Measurements from ENCODE around the gene MED23. TPM values are rescaled to one million over a fixed set of nuclear protein-coding genes. Genes with fewer than 3 reads are reported as not detected.

The MED23 gene
- total and polyA plus RNA-seq, 10 of the 15 experiments (the other 5 are each of a cell fraction or from before 2014, with no cell fraction given): 7.1 to 42.9 (median 19.6) TPM

GRCh38 chr6:131568726-131569125 lies 59.3 kb downstream of the MED23 start (continued):
- TF ChIP-seq CTCF (IDR thresholded peaks at IDR 0.05 in 2 of 3, conservative IDR thresholded peaks at IDR 0.05 in 1 of 3; ENCODE audit: control insufficient read depth in 2 of 3, extremely low read depth in 1 of 3, insufficient read depth in 1 of 3, low read depth in 3 of 3, low read length in 3 of 3): no peak
- no peak for TF ChIP-seq SMARCA5 (IDR thresholded peaks at IDR 0.05)
- no peak for TF ChIP-seq NR2F1 (conservative IDR thresholded peaks at IDR 0.05)
- no peak for TF ChIP-seq NFXL1 (IDR thresholded peaks at IDR 0.05; ENCODE audit: borderline replicate concordance)
- no peak for TF ChIP-seq SREBF2 (IDR thresholded peaks at IDR 0.05; ENCODE audit: low read length)
- TF ChIP-seq MYB (IDR thresholded peaks at IDR 0.05; ENCODE audit: borderline replicate concordance, low read depth, low read length): no peak
- TF ChIP-seq ZNF207 (IDR thresholded peaks at IDR 0.05; ENCODE audit: borderline replicate concordance): no peak
- TF ChIP-seq GATAD2B (conservative IDR thresholded peaks at IDR 0.05; ENCODE audit: low read depth): no peak

GRCh38 chr6:131565056-131565455 lies 63.0 kb downstream of the MED23 start:
- FAIRE-seq: no peak
- SMC1A ChIA-PET (ENCODE audit: uncharacterized antibody, unreplicated experiment): no interaction called here
- H3K27ac ChIP-seq (ENCODE audit: control insufficient read depth, insufficient read depth): no peak overlapping the region

More at GRCh38 chr6:131565056-131565455, 63.0 kb downstream of the MED23 start:
- ATAC-seq: no peak
- Histone ChIP-seq H3K9me3 (replicated peaks; ENCODE audit: control insufficient read depth, insufficient read depth, low read length) (no peaks in the 10 kb centered on the region), H3K9ac (ENCODE audit: control insufficient read depth, insufficient read depth, low read length) (no peak overlapping the region), H3K27me3 (replicated peaks in 1 of 2; ENCODE audit: control insufficient read depth in 2 of 2, insufficient read depth in 2 of 2, low read length in 1 of 2) (no peaks in the 10 kb centered on the region), H3K4me2 (ENCODE audit: control insufficient read depth, insufficient read depth) (no peak overlapping the region), H3K36me3 (ENCODE audit: control insufficient read depth in 2 of 2, insufficient read depth in 2 of 2, low read length in 1 of 2) (no peaks in the 10 kb centered on the region), H4K20me1 (ENCODE audit: control insufficient read depth, insufficient read depth) (no peaks in the 10 kb centered on the region), H3K4me3 (no peak overlapping the region), H3K79me2 (ENCODE audit: control insufficient read depth, insufficient read depth, low read length) (no peaks in the 10 kb centered on the region), H3K4me1 (ENCODE audit: control insufficient read depth, insufficient read depth, low read length) (no peaks in the 10 kb centered on the region), H2AFZ (ENCODE audit: control insufficient read depth, low read depth, low read length) (no peak overlapping the region)
- no peak for TF ChIP-seq MLLT1 (IDR thresholded peaks at IDR 0.05)
- TF ChIP-seq IKZF1 (conservative IDR thresholded peaks at IDR 0.05): no peak
- TF ChIP-seq CBX5 (IDR thresholded peaks at IDR 0.05; ENCODE audit: low read depth): no peak
- no peak for TF ChIP-seq SUPT20H (IDR thresholded peaks at IDR 0.05; ENCODE audit: borderline replicate concordance, control insufficient read depth, low read depth, low read length)
- TF ChIP-seq ETV6 (conservative IDR thresholded peaks at IDR 0.05 in 1 of 2, IDR thresholded peaks at IDR 0.05 in 1 of 2; ENCODE audit: borderline replicate concordance in 1 of 2, low read depth in 1 of 2): no peak
- no peak for TF ChIP-seq ZNF687 (IDR thresholded peaks at IDR 0.05)
- no peak for TF ChIP-seq FOXM1 (IDR thresholded peaks at IDR 0.05; ENCODE audit: low read depth, low read length)
- in situ Hi-C loops (cut with MboI): no loop called here
- RAD21 ChIA-PET (ENCODE audit: unreplicated experiment): no interaction called here
- POLR2A ChIA-PET: no interaction called here
- WGBS (ENCODE audit: insufficient coverage, insufficient replicate concordance, low lambda C conversion rate, missing lambda C conversion rate): 19% methylated on average over 2 of the region's 2 CpGs
- no peak for DNase-seq (ENCODE audit: low read depth, low spot score)
- CTCF ChIA-PET: no interaction called here
- TSS peak; percentile 23 for BruUV-seq (replicated peaks)
- intact Hi-C loops (cut with micrococcal nuclease; ENCODE audit: unreplicated experiment): no loop called here

Measured in GM12878 (cell line).